ENCODE data around the gene CYP2D6. TPM values are rescaled to one million over a fixed set of nuclear protein-coding genes. Genes with fewer than 3 reads are reported as not detected.

Gene CYP2D6
- total RNA-seq, 2 experiments from 2014 or later, result 1.5 to 2.0 TPM

- peaks cover 50% of the 10 kb centered on the region for H3K36me3 Mint-ChIP-seq (ENCODE audit: low read depth)
- ChIA-PET POLR2A (no interaction called here), CTCF (interaction anchor here (1.2 to 1.9 kb wide), 2 partner anchors 9 kb away, joined by 3 to 4 read pairs; no protein-coding TSS in a partner anchor)
- no peak for TF ChIP-seq CTCF (IDR thresholded peaks at IDR 0.05)
- no peak for DNase-seq
- no peak overlapping the region for H3K4me3 Mint-ChIP-seq
- peaks cover 31% of the 10 kb centered on the region for H3K4me1 Mint-ChIP-seq (ENCODE audit: low read depth)
- no peak for ATAC-seq
- H3K27ac Mint-ChIP-seq, result no peak overlapping the region
- intact Hi-C loops (cut with micrococcal nuclease), result loop anchor here (10.0 kb wide), 1 partner anchor 350 kb away; the partner anchor contains the start of gene NFAM1
- no peaks in the 10 kb centered on the region for H3K27me3 Mint-ChIP-seq
- peaks cover 4% of the 10 kb centered on the region for H3K9me3 Mint-ChIP-seq
Observed at GRCh38 chr22:42084874-42085273, 45.7 kb downstream of the CYP2D6 start.

DNA sequence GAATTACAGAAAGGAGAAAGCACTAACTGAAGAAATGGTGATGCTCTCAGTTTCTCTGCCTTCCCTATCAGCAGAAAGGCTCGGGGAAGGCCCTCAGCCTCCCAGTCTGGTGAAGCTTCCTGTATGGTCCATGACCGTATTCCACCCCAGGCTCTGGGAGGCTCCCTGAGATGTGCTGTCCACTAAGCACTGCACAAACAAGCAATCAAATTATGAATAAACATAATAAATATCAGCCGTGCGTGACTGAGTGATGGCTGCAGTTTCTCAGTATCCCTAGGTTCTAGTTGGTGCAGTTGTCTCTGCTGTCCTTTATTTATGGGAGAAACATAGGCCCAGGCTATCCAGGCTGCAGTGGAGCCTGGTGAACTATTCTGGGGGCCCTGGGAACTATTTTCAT, 47.5 kb downstream of the CYP2D6 start:
- peaks cover 26% of the 10 kb centered on the region for H3K4me1 Mint-ChIP-seq (ENCODE audit: low read depth)
- ATAC-seq, result no peak
- POLR2A ChIA-PET, result interaction anchor here (1.1 to 9.6 kb wide), 2 partner anchors 7 to 12 kb away, joined by 3 to 118 read pairs; partner anchors contain the start of gene NDUFA6
- no peak overlapping the region for H3K27ac Mint-ChIP-seq
- H3K36me3 Mint-ChIP-seq (ENCODE audit: low read depth), result peaks cover 37% of the 10 kb centered on the region
- no peak for TF ChIP-seq CTCF (IDR thresholded peaks at IDR 0.05)
- intact Hi-C loops (cut with micrococcal nuclease), result loop anchor here (10.0 kb wide), 1 partner anchor 352 kb away; the partner anchor contains the start of gene NFAM1
- no peak for DNase-seq
- H3K27me3 Mint-ChIP-seq, result no peaks in the 10 kb centered on the region
- H3K9me3 Mint-ChIP-seq, result no peaks in the 10 kb centered on the region
- H3K4me3 Mint-ChIP-seq, result no peak overlapping the region
- CTCF ChIA-PET, result no interaction called here

- POLR2A ChIA-PET, result interaction anchor here (0.6 to 9.6 kb wide), 8 partner anchors 10 to 396 kb away, joined by 3 to 118 read pairs (median 3); partner anchors contain the start of genes NAGA, NDUFA6 and WBP2NL
- Mint-ChIP-seq H3K27me3 (no peaks in the 10 kb centered on the region), H3K9me3 (no peaks in the 10 kb centered on the region), H3K27ac (peak overlapping the region; percentile 95), H3K4me1 (ENCODE audit: low read depth) (peaks cover 20% of the 10 kb centered on the region), H3K4me3 (peak overlapping the region; percentile 94), H3K36me3 (ENCODE audit: low read depth) (peaks cover 19% of the 10 kb centered on the region)
- no peak for ATAC-seq
- peak; percentile 38 for DNase-seq
- intact Hi-C loops (cut with micrococcal nuclease), result loop anchor here (10.0 kb wide), 1 partner anchor 355 kb away; the partner anchor contains the start of gene NFAM1
- TF ChIP-seq CTCF (IDR thresholded peaks at IDR 0.05), result no peak
- CTCF ChIA-PET, result interaction anchor here (1.2 to 2.3 kb wide), 4 partner anchors 10 to 383 kb away, joined by 3 to 8 read pairs (median 4); partner anchors contain the start of gene NDUFA6
Observed at GRCh38 chr22:42080287-42080686, 50.3 kb downstream of the CYP2D6 start.

DNA sequence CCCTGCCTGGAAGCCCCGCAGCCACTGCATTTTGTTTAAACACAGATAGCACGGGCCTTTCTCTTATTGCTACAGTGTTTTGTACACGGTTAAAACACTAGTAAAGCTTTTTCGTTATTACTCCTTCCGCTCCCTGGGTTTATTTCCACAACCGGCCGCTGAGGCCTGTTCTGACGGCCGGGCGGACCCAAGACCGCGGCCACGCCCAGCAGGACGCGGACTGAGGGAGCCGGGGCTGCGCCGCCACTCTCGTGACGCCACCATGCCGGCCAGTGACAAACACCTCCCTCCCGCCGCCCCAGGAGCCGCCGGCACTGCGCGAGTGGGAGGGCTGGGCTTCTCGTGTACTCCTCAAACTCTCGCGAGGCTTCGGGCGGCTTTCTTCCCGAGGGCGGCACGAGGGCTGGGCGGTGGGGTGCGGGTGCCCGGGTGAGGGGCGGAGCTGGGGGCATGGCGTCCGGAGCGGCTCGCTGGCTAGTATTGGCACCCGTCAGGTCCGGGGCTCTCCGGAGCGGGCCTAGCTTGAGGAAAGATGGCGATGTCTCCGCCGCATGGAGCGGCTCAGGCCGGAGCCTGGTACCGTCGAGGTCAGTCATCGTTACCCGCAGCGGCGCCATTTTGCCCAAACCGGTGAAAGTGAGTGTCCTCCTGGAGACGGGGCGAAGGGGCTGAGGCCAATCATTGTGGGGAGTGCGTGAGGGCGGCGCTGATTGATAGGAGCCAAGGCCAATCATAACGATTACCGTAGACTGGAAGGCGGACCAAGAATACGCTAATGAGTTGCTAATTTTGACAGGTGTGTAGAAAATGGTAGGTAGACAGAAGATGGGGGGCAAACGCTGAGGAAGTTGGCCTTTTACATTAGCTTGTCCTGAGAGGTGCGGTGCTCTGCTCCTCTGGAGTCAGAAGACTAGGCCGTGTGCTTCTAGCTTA, 51.0 kb downstream of the CYP2D6 start, which contains the start of gene SMDT1:
TSS of gene SMDT1 (plus strand) at position 382 of the 933 bp plus-strand sequence. CDS start at position 451, 69 bp downstream.
- Mint-ChIP-seq H3K27ac (peak within 1 kb of the TSS; percentile 95), H3K4me3 (peak within 1 kb of the TSS; percentile 94), H3K27me3 (no peaks in the 10 kb centered on the region), H3K9me3 (no peaks in the 10 kb centered on the region), H3K36me3 (ENCODE audit: low read depth) (peaks cover 17% of the 10 kb centered on the region), H3K4me1 (ENCODE audit: low read depth) (peaks cover 23% of the 10 kb centered on the region)
- intact Hi-C loops (cut with micrococcal nuclease), result loop anchor here (10.0 kb wide), 2 partner anchors 135 to 355 kb away; partner anchors contain the start of genes CENPM and NFAM1
- TF ChIP-seq CTCF (IDR thresholded peaks at IDR 0.05), result no peak
- DNase-seq (peak; percentile 98), ATAC-seq (peak; percentile 92)
- CTCF ChIA-PET, result interaction anchor here (0.7 to 2.3 kb wide), 7 partner anchors 11 to 383 kb away, joined by 3 to 8 read pairs (median 4); partner anchors contain the start of gene NDUFA6
- POLR2A ChIA-PET, result interaction anchor here (1.1 to 9.6 kb wide), 11 partner anchors 10 to 365 kb away, joined by 3 to 118 read pairs (median 3); partner anchors contain the start of genes NAGA, NDUFA6 and WBP2NL

All from activated CD8-positive, alpha-beta T cell treated with anti-CD3 and anti-CD28 coated beads for 36 hours (primary cell).